ENCODE data around the gene MRPL55.

The MRPL55 gene

DNA sequence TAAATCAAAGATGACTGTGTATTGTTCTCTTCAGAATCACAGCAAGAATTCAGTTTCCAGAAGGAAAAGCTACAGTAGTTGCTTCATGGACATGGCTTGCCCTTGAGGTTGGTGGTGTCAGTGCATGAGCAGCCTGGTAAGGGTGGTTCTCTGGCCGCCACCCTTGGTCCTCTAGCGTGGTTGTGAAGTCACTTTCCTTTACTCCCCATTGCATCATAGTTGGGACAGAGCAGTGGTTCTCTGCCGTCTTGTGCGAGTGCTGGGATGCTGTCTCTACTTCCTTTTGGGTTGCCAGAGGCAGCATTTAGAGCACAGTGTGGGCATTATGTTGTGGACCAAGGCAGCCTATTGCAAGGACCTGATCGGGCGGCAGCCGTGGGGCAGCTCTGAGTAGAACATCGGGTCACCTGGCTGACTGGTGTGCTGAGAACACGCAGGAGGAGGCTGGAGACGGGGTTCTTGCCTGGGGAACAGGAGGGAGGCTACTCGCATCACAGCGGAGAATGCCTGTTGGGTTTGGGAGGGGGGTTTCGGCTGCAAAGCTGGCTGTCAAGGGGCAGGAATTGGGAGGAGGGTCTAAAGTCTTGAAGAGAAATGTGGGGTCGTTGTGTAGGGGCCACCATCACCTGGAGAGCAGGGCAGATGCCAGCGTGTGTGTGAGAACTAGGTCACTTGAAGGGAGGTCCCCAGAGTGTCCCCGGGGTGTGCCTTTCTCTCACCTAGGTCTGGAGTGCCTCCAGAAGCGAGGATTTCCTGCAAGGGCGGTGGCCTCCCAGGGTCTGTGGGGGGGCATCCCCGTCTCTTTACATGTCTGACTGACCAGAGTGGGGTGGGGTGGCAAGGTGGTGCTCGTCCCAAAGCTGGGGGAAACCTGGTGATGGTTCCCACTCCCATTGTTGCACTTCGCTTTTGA lies 20.3 kb downstream of the MRPL55 start:
- H3K4me1 ChIP-seq (ENCODE audit: control insufficient read depth in 2 of 2, insufficient read depth in 1 of 2, low read depth in 1 of 2, low read length in 2 of 2), result peaks cover 21 to 27% of the 10 kb centered on the region in 2 donors
- H2BK12ac ChIP-seq (ENCODE audit: low read length), result no peak overlapping the region
- no peak overlapping the region for H2BK15ac ChIP-seq (ENCODE audit: low read length)
- peaks cover 22% of the 10 kb centered on the region for H3K79me1 ChIP-seq (ENCODE audit: low read depth, low read length)
- no peak overlapping the region for H2BK120ac ChIP-seq (ENCODE audit: low read depth, low read length)
- no peak overlapping the region for H3K4me3 ChIP-seq (ENCODE audit: low read length in 2 of 2)
- H3K4ac ChIP-seq (ENCODE audit: low read length), result no peak overlapping the region
- H4K8ac ChIP-seq (ENCODE audit: low read depth, low read length), result no peak overlapping the region
- H3K4me2 ChIP-seq (ENCODE audit: insufficient read depth, low read length, poor library complexity, severe bottlenecking), result no peak overlapping the region
- H3K23ac ChIP-seq (ENCODE audit: low read depth, low read length, poor library complexity), result no peak overlapping the region
- H3K14ac ChIP-seq (ENCODE audit: low read length), result no peak overlapping the region
- H2BK5ac ChIP-seq (ENCODE audit: low read length), result no peak overlapping the region
- no peak overlapping the region for H3K18ac ChIP-seq (ENCODE audit: low read length)
- H4K91ac ChIP-seq (ENCODE audit: low read depth, low read length, poor library complexity), result no peak overlapping the region
- no CpG with 5 or more reads among the region's 21 CpGs for WGBS, 2 donors (ENCODE audit: extremely low coverage in 2 of 2, insufficient read length in 2 of 2, insufficient replicate concordance in 1 of 2)
- peaks cover 5 to 19% of the 10 kb centered on the region in 2 donors for H3K9me3 ChIP-seq (replicated peaks in 1 of 2; ENCODE audit: control insufficient read depth in 2 of 2, insufficient read depth in 1 of 2, low read depth in 1 of 2, low read length in 2 of 2)
- DNase-seq (ENCODE audit: low spot score), result no peak
- H3K9ac ChIP-seq (ENCODE audit: low read depth, low read length, poor library complexity), result no peak overlapping the region
- peaks cover 15 to 89% of the 10 kb centered on the region in 2 donors for H3K36me3 ChIP-seq (replicated peaks in 1 of 2; ENCODE audit: control insufficient read depth in 2 of 2, insufficient read depth in 2 of 2, low read length in 2 of 2)
- H3K27me3 ChIP-seq (ENCODE audit: control insufficient read depth in 3 of 3, insufficient read depth in 3 of 3, low read depth in 1 of 3, low read length in 3 of 3), result no peaks in the 10 kb centered on the region
- no peak overlapping the region for H3K27ac ChIP-seq (replicated peaks; ENCODE audit: low read length)
- H2AFZ ChIP-seq (ENCODE audit: low read length), result no peak overlapping the region
- H2AK5ac ChIP-seq (ENCODE audit: low read depth, low read length), result no peak overlapping the region

DNA sequence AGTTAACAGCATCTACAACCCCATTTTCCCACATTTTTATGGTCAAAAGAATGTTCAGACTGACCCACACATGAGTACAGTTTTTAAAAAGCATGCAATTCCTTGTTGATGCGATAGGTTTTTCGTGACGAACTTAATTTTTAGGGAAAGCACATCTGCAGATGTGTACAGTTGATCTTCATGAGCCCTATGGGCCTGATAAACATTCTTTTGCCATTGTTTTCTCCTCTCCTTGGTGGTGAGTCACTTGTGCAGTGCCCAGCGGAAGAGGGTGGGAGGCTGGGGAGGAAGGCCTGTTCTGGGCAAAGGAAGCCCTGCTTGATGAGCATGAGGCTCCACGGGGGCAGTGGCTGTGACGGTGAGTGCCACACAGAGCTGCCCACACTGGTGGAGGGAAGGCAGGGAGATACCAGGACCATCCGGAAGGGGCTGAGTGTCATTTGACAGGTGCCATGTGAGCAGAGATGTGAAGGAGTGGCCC lies 21.3 kb downstream of the MRPL55 start:
- H4K91ac ChIP-seq (ENCODE audit: low read depth, low read length, poor library complexity), result no peak overlapping the region
- no peak overlapping the region for H3K18ac ChIP-seq (ENCODE audit: low read length)
- H3K27ac ChIP-seq (replicated peaks; ENCODE audit: low read length), result no peak overlapping the region
- H3K27me3 ChIP-seq (ENCODE audit: control insufficient read depth in 3 of 3, insufficient read depth in 3 of 3, low read depth in 1 of 3, low read length in 3 of 3), result no peaks in the 10 kb centered on the region
- no peak overlapping the region for H2BK12ac ChIP-seq (ENCODE audit: low read length)
- WGBS, 2 donors (ENCODE audit: extremely low coverage in 2 of 2, insufficient read length in 2 of 2, insufficient replicate concordance in 1 of 2), result no CpG with 5 or more reads among the region's 7 CpGs
- no peak overlapping the region for H2BK5ac ChIP-seq (ENCODE audit: low read length)
- no peak overlapping the region for H3K4me3 ChIP-seq (ENCODE audit: low read length in 2 of 2)
- H2BK15ac ChIP-seq (ENCODE audit: low read length), result no peak overlapping the region
- peaks cover 0 to 11% of the 10 kb centered on the region in 2 donors for H3K9me3 ChIP-seq (replicated peaks in 1 of 2; ENCODE audit: control insufficient read depth in 2 of 2, insufficient read depth in 1 of 2, low read depth in 1 of 2, low read length in 2 of 2)
- H3K36me3 ChIP-seq (replicated peaks in 1 of 2; ENCODE audit: control insufficient read depth in 2 of 2, insufficient read depth in 2 of 2, low read length in 2 of 2), result peaks cover 11 to 82% of the 10 kb centered on the region in 2 donors
- no peak overlapping the region for H3K4me2 ChIP-seq (ENCODE audit: insufficient read depth, low read length, poor library complexity, severe bottlenecking)
- H2AK5ac ChIP-seq (ENCODE audit: low read depth, low read length), result no peak overlapping the region
- peaks cover 22 to 30% of the 10 kb centered on the region in 2 donors for H3K4me1 ChIP-seq (ENCODE audit: control insufficient read depth in 2 of 2, insufficient read depth in 1 of 2, low read depth in 1 of 2, low read length in 2 of 2)
- H3K4ac ChIP-seq (ENCODE audit: low read length), result no peak overlapping the region
- peak overlapping the region; percentile 73 for H3K9ac ChIP-seq (ENCODE audit: low read depth, low read length, poor library complexity)
- no peak overlapping the region for H2BK120ac ChIP-seq (ENCODE audit: low read depth, low read length)
- DNase-seq (ENCODE audit: low spot score), result no peak
- H2AFZ ChIP-seq (ENCODE audit: low read length), result no peak overlapping the region
- H3K23ac ChIP-seq (ENCODE audit: low read depth, low read length, poor library complexity), result peak overlapping the region; percentile 21
- H3K14ac ChIP-seq (ENCODE audit: low read length), result no peak overlapping the region
- no peak overlapping the region for H4K8ac ChIP-seq (ENCODE audit: low read depth, low read length)
- peaks cover 30% of the 10 kb centered on the region for H3K79me1 ChIP-seq (ENCODE audit: low read depth, low read length)

DNA sequence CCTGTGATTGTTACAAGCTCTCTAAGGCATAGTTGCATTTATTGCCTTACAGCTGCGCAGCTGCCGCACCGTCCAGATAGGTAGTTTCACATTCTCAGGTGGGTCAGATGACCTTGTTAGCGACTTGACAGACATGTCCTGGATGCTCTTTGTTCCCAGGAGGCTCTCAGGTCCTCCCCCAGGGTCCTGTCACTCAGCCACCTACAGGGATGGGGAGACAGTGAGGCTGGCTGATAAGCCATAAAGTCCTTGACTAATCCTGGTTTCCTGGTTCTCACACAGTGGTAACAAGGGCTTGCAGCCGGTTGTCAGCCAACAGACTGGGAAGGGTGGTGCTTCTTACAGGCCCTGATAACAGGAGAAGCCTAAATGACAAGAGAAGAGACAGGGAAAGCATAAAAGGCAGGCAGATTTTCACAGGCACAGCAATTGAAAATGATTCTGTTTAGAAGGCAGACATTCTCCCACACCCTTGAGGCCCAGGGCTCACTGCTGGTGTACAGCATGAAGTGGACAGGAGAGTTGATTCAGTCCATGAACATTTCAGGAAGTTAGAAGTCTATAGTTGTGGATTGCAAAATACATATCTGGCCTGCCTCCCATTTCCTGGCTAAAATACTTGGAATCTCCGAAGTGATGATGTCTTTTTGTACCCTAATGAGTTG lies 23.7 kb downstream of the MRPL55 start:
- H3K36me3 ChIP-seq (replicated peaks in 1 of 2; ENCODE audit: control insufficient read depth in 2 of 2, insufficient read depth in 2 of 2, low read length in 2 of 2), result peaks cover 9 to 58% of the 10 kb centered on the region in 2 donors
- H3K9ac ChIP-seq (ENCODE audit: low read depth, low read length, poor library complexity), result no peak overlapping the region
- no peak overlapping the region for H3K18ac ChIP-seq (ENCODE audit: low read length)
- no peak overlapping the region for H3K4me2 ChIP-seq (ENCODE audit: insufficient read depth, low read length, poor library complexity, severe bottlenecking)
- H2BK120ac ChIP-seq (ENCODE audit: low read depth, low read length), result no peak overlapping the region
- no peak overlapping the region for H2BK5ac ChIP-seq (ENCODE audit: low read length)
- no peak overlapping the region for H3K14ac ChIP-seq (ENCODE audit: low read length)
- WGBS, 2 donors (ENCODE audit: extremely low coverage in 2 of 2, insufficient read length in 2 of 2, insufficient replicate concordance in 1 of 2), result no CpG with 5 or more reads among the region's 6 CpGs
- no peak overlapping the region for H2AK5ac ChIP-seq (ENCODE audit: low read depth, low read length)
- no peak overlapping the region for H2BK15ac ChIP-seq (ENCODE audit: low read length)
- H2AFZ ChIP-seq (ENCODE audit: low read length), result no peak overlapping the region
- H4K91ac ChIP-seq (ENCODE audit: low read depth, low read length, poor library complexity), result no peak overlapping the region
- H3K27me3 ChIP-seq (ENCODE audit: control insufficient read depth in 3 of 3, insufficient read depth in 3 of 3, low read depth in 1 of 3, low read length in 3 of 3), result no peaks in the 10 kb centered on the region
- no peak overlapping the region for H3K4ac ChIP-seq (ENCODE audit: low read length)
- peak overlapping the region in 1 of 2 donors; percentile 99 for H3K4me3 ChIP-seq (ENCODE audit: low read length in 2 of 2)
- no peak overlapping the region for H3K23ac ChIP-seq (ENCODE audit: low read depth, low read length, poor library complexity)
- peaks cover 28% of the 10 kb centered on the region in 2 donors for H3K4me1 ChIP-seq (ENCODE audit: control insufficient read depth in 2 of 2, insufficient read depth in 1 of 2, low read depth in 1 of 2, low read length in 2 of 2)
- no peaks in the 10 kb centered on the region for H3K9me3 ChIP-seq (replicated peaks in 1 of 2; ENCODE audit: control insufficient read depth in 2 of 2, insufficient read depth in 1 of 2, low read depth in 1 of 2, low read length in 2 of 2)
- no peak overlapping the region for H4K8ac ChIP-seq (ENCODE audit: low read depth, low read length)
- no peak for DNase-seq (ENCODE audit: low spot score)
- H2BK12ac ChIP-seq (ENCODE audit: low read length), result no peak overlapping the region
- no peak overlapping the region for H3K27ac ChIP-seq (replicated peaks; ENCODE audit: low read length)
- peaks cover 31% of the 10 kb centered on the region for H3K79me1 ChIP-seq (ENCODE audit: low read depth, low read length)

DNA sequence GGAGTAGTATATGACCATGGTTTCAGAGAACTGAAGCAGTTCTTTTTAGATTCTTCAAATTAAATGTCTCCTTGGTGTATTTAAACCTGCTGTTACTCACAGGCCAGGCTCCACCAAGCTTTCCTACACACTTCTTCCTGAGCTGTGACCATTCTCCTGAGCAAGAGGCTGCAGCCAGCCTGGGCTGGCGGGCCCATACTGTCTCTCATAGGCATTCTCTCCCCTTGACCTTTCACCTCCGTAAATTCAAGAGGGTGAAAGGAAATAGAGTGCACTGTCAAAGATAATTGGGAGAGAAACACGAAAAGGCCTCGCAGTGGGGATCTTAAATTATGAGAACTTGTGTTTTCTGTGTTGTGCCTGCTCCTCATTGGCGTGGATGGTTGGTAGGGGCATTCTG lies 24.3 kb downstream of the MRPL55 start:
- Histone ChIP-seq H2AFZ (ENCODE audit: low read length) (no peak overlapping the region), H4K91ac (ENCODE audit: low read depth, low read length, poor library complexity) (no peak overlapping the region), H3K4me3 (ENCODE audit: low read length in 2 of 2) (peak overlapping the region in 1 of 2 donors; percentile 99), H2BK15ac (ENCODE audit: low read length) (no peak overlapping the region), H3K4me2 (ENCODE audit: insufficient read depth, low read length, poor library complexity, severe bottlenecking) (no peak overlapping the region), H2AK5ac (ENCODE audit: low read depth, low read length) (no peak overlapping the region), H3K27me3 (ENCODE audit: control insufficient read depth in 3 of 3, insufficient read depth in 3 of 3, low read depth in 1 of 3, low read length in 3 of 3) (no peaks in the 10 kb centered on the region), H4K8ac (ENCODE audit: low read depth, low read length) (no peak overlapping the region), H3K36me3 (replicated peaks in 1 of 2; ENCODE audit: control insufficient read depth in 2 of 2, insufficient read depth in 2 of 2, low read length in 2 of 2) (peaks cover 7 to 52% of the 10 kb centered on the region in 2 donors), H3K4ac (ENCODE audit: low read length) (no peak overlapping the region), H3K4me1 (ENCODE audit: control insufficient read depth in 2 of 2, insufficient read depth in 1 of 2, low read depth in 1 of 2, low read length in 2 of 2) (peaks cover 22 to 26% of the 10 kb centered on the region in 2 donors), H3K14ac (ENCODE audit: low read length) (no peak overlapping the region), H3K18ac (ENCODE audit: low read length) (no peak overlapping the region), H3K9ac (ENCODE audit: low read depth, low read length, poor library complexity) (no peak overlapping the region), H2BK5ac (ENCODE audit: low read length) (no peak overlapping the region), H3K27ac (replicated peaks; ENCODE audit: low read length) (no peak overlapping the region), H3K23ac (ENCODE audit: low read depth, low read length, poor library complexity) (no peak overlapping the region), H2BK12ac (ENCODE audit: low read length) (no peak overlapping the region), H3K79me1 (ENCODE audit: low read depth, low read length) (peaks cover 26% of the 10 kb centered on the region), H2BK120ac (ENCODE audit: low read depth, low read length) (no peak overlapping the region), H3K9me3 (replicated peaks in 1 of 2; ENCODE audit: control insufficient read depth in 2 of 2, insufficient read depth in 1 of 2, low read depth in 1 of 2, low read length in 2 of 2) (no peaks in the 10 kb centered on the region)
- DNase-seq (ENCODE audit: low spot score), result no peak
- WGBS, 2 donors (ENCODE audit: extremely low coverage in 2 of 2, insufficient read length in 2 of 2, insufficient replicate concordance in 1 of 2), result no CpG with 5 or more reads among the region's 5 CpGs
